Pancreas (tissue), 10 donors: Measurements from ENCODE around the gene NISCH. TPM values are rescaled to one million over a fixed set of nuclear protein-coding genes. Genes with fewer than 3 reads are reported as not detected.

Experiments
- ATAC-seq, 4 donors: fragments of 200-7000 bp; cut with Tn5 transposase; one replicate each; pipeline versions ENCODE4 v1.8.0 to v1.9.1; 2020; ENCODE audit warnings: mild to moderate bottlenecking in 4 of 4, moderate library complexity in 4 of 4
- DNase-seq, 6 donors: peaks; one replicate each; pipeline ENCODE4 v3.0.0-alpha.2; 2020
- FAIRE-seq: peaks from 2 replicates; lab custom pipeline; 2012; peaks lifted over from hg19 to GRCh38; lab: Jason Lieb, UNC
- H3K27ac ChIP-seq, 4 donors: fragments of 200-600 bp; sonication (generic); 1 replicate in 3 of 4; 2 replicates in 1 of 4; pipeline versions ENCODE4 v1.5.0 to v1.8.0; 2020
- H3K27me3 ChIP-seq, 4 donors: fragments of 200-600 bp; one replicate each; pipeline ENCODE4 v1.8.0; 2021
- H3K36me3 ChIP-seq, 3 donors: fragments of 200-600 bp; sonication (generic) in 1 of 3; one replicate each; pipeline versions ENCODE4 v1.5.0 to v1.8.0; 2020 to 2021
- H3K4me1 ChIP-seq, 3 donors: fragments of 200-600 bp; one replicate each; pipeline ENCODE4 v1.8.0; 2021
- H3K4me3 ChIP-seq, 4 donors: fragments of 200-600 bp; sonication (generic) in 2 of 4; one replicate each; pipeline versions ENCODE4 v1.5.0 to v1.8.0; 2020 to 2021
- H3K9me3 ChIP-seq, 4 donors: fragments of 200-600 bp; one replicate each; pipeline ENCODE4 v1.8.0; 2021
- CTCF ChIP-seq, 4 donors: fragments of 200-600 bp; sonication (generic) in 3 of 4; IDR thresholded peaks; one replicate each; pipeline versions ENCODE4 v1.5.0 to v1.8.0; 2021; ENCODE audit warnings: antibody characterized with exemption in 4 of 4
- WGBS, 2 donors: extraction: QIAGEN DNeasy Blood & Tissue Kit; methylation state at CpG; one replicate each; pipeline ENCODE4 v1.1.7; 2013; 5-methylcytosine and 5-hydroxymethylcytosine counted together
- intact Hi-C, 3 donors: fragments of 100-400 bp; cut with DNase I; formaldehyde crosslinking; loops; one replicate each; pipeline versions ENCODE4 v1.11.1 to v1.14.2; 2022
- polyA plus RNA-seq, 2 donors: library from polyadenylated mRNA; stranded (reverse); fragments of 200-250 nt; gene quantifications; one replicate each; pipeline ENCODE4 v1.2.3, GENCODE V29; 2013
- total RNA-seq, 6 donors: library from RNA; stranded (reverse); fragmentation: NEBNext Ultra II Directional in 4 of 6; extraction: Animal tissue kit (Norgen Biotek cat#: 25700) in 4 of 6; gene quantifications; one replicate each; pipeline versions ENCODE4 v1.2.1 to v1.2.4, GENCODE V29; 2021 to 2023
- donor health status: healthy with polysubstance abuse.
- donor health status: DM: no; HTN: no; CAD: no; lungs with moderate emphysema.
- donor health status: DM: no; HTN: no; CAD: no.
- donor health status: control.
- donor health status: control.
- donor health status: Bipolar disorder and iron deficiency.
- donor health status: DM: yes; HTN: yes; CAD: no.
- donor health status: DM: no; HTN: no; CAD: no.
- donor health status: DM: no; HTN: no; CAD: no.
- donor health status: DM: yes; HTN: yes; CAD: no.

Gene NISCH
- total and polyA plus RNA-seq, 8 donors = 24.4 to 109 (median 37.6) TPM

GRCh38 chr3:52479037-52479876 lies 23.9 kb downstream of the NISCH start:
- H3K27me3 ChIP-seq = no peaks in the 10 kb centered on the region
- no peaks in the 10 kb centered on the region for H3K4me1 ChIP-seq
- DNase-seq (no peak), ATAC-seq (no peak), FAIRE-seq (no peak)
- no peak for TF ChIP-seq CTCF (IDR thresholded peaks at IDR 0.05)
- peaks cover 3 to 67% (median 36%) of the 10 kb centered on the region in 3 donors for H3K36me3 ChIP-seq
- H3K27ac ChIP-seq = no peak overlapping the region
- no peaks in the 10 kb centered on the region for H3K9me3 ChIP-seq
- intact Hi-C loops = no loop called here
- no peak overlapping the region for H3K4me3 ChIP-seq
- WGBS, 2 donors = 94 to 99% methylated on average over 7 of the region's 7 CpGs

GRCh38 chr3:52479877-52480575 lies 24.6 kb downstream of the NISCH start:
- 90 to 96% methylated on average over 16 of the region's 16 CpGs for WGBS, 2 donors
- no peaks in the 10 kb centered on the region for H3K4me1 ChIP-seq
- H3K9me3 ChIP-seq = no peaks in the 10 kb centered on the region
- peak in 1 of 6 donors; percentile 80 for DNase-seq
- ATAC-seq = no peak
- H3K27ac ChIP-seq = no peak overlapping the region
- TF ChIP-seq CTCF (IDR thresholded peaks at IDR 0.05) = no peak
- intact Hi-C loops = no loop called here
- H3K36me3 ChIP-seq = peaks cover 3 to 65% (median 36%) of the 10 kb centered on the region in 3 donors
- H3K27me3 ChIP-seq = no peaks in the 10 kb centered on the region
- H3K4me3 ChIP-seq = no peak overlapping the region
- FAIRE-seq = no peak

GRCh38 chr3:52480768-52481715 lies 25.6 kb downstream of the NISCH start:
- Histone ChIP-seq H3K4me1 (no peaks in the 10 kb centered on the region), H3K27ac (no peak overlapping the region), H3K27me3 (no peaks in the 10 kb centered on the region), H3K9me3 (no peaks in the 10 kb centered on the region), H3K4me3 (no peak overlapping the region), H3K36me3 (peaks cover 0 to 58% (median 36%) of the 10 kb centered on the region in 3 donors)
- DNase-seq = no peak
- TF ChIP-seq CTCF (IDR thresholded peaks at IDR 0.05) = no peak
- WGBS, 2 donors = 87 to 92% methylated on average over 27 of the region's 27 CpGs
- intact Hi-C loops = no loop called here
- ATAC-seq = no peak
- FAIRE-seq = no peak

DNA sequence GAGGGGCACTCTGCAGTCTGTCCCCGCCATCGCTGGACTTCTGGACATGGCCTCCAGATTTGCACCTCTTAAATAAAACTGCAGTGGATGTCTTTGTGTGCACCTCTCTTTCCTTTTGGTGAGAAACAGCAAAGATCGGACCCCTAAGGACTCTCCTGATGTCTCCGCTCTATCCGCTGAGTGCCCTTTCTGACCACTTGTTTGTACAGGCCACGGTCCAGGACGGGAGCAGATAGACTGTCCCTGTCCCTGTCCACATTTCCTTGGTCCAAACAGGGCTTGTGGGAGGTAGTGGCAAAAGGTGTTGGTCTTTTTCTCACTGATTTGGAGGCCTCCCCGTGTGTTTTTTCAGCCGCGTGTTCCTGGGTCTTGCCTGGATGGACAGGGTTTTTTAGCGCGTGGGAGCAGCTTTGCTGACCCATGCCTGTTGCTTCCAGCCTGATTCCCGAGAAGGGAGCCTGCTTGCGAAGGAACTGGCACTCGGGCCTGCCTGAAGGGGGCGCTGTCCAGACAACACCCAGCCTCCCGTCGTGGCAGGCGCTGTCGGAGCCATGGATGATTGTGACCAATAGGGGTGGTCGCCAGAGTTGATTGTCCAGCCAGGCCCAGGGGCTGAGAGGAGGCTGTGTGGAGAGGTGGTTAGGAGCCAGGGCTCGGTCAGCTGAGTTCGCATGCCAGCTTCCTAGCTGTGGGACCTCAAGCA lies 26.6 kb downstream of the NISCH start:
- Histone ChIP-seq H3K4me3 (no peak overlapping the region), H3K27me3 (no peaks in the 10 kb centered on the region), H3K9me3 (no peaks in the 10 kb centered on the region), H3K4me1 (no peaks in the 10 kb centered on the region), H3K27ac (no peak overlapping the region), H3K36me3 (peaks cover 0 to 49% (median 35%) of the 10 kb centered on the region in 3 donors)
- intact Hi-C loops = no loop called here
- DNase-seq (peak in 1 of 6 donors; percentile 65), FAIRE-seq (no peak), ATAC-seq (peak in 1 of 4 donors; percentile 10)
- 85 to 86% methylated on average over 23 of the region's 23 CpGs for WGBS, 2 donors
- TF ChIP-seq CTCF (IDR thresholded peaks at IDR 0.05) = no peak
